Transverse colon (tissue), 3 donors: ENCODE results near the gene CDH12.

Source experiments
- CTCF ChIP-seq, 5 experiments: fragments of 200-600 bp in 3 of 5; fragments of 450-650 bp in 2 of 5; sonication (generic) in 3 of 5; IDR thresholded peaks; 1 replicate in 2 of 5; 2 replicates in 3 of 5; pipeline ENCODE4 v1.5.1; 2016 to 2017; ENCODE audit warnings: antibody characterized with exemption in 5 of 5, inconsistent platforms in 3 of 5, mild to moderate bottlenecking in 2 of 5, moderate library complexity in 1 of 5
- POLR2A ChIP-seq: fragments of 450-650 bp; IDR thresholded peaks from one replicate; pipeline ENCODE4 v1.6.1; 2016; ENCODE audit warnings: antibody characterized with exemption, mild to moderate bottlenecking, moderate library complexity

GRCh38 chr5:22238047-22238446 lies 615.1 kb downstream of the CDH12 start:
- no peak for TF ChIP-seq POLR2A
- no peak for TF ChIP-seq CTCF (IDR thresholded peaks at IDR 0.05)
